ENCODE results near the gene CRNN. TPM values are rescaled to one million over a fixed set of nuclear protein-coding genes. Genes with fewer than 3 reads are reported as not detected.

Gene CRNN
- total RNA-seq, 1 donor from 2014 or later: not detected

- Histone ChIP-seq H3K27me3 (ENCODE audit: control insufficient read depth, insufficient read depth, low read length) (no peaks in the 10 kb centered on the region), H3K36me3 (ENCODE audit: control insufficient read depth, insufficient read depth, low read length) (no peaks in the 10 kb centered on the region), H3K4me3 (ENCODE audit: low read depth, low read length) (no peak overlapping the region)
- no peak for TF ChIP-seq CTCF (IDR thresholded peaks at IDR 0.05; ENCODE audit: insufficient read depth, low read length, poor library complexity, severe bottlenecking)
- no peak for DNase-seq (ENCODE audit: low read depth)
Measured at GRCh38 chr1:152415454-152416227, 1.6 kb upstream of the CRNN start.

- no peak overlapping the region for H3K4me3 ChIP-seq (ENCODE audit: low read depth, low read length)
- DNase-seq (ENCODE audit: low read depth): no peak
- no peak for TF ChIP-seq CTCF (IDR thresholded peaks at IDR 0.05; ENCODE audit: insufficient read depth, low read length, poor library complexity, severe bottlenecking)
Measured at GRCh38 chr1:152412756-152413155, 1.3 kb downstream of the CRNN start.

GRCh38 chr1:152411134-152411533 is 2.9 kb downstream of the CRNN start:
- Histone ChIP-seq H3K4me3 (ENCODE audit: low read depth, low read length) (no peak overlapping the region), H3K36me3 (ENCODE audit: control insufficient read depth, insufficient read depth, low read length) (no peaks in the 10 kb centered on the region), H3K27me3 (ENCODE audit: control insufficient read depth, insufficient read depth, low read length) (no peaks in the 10 kb centered on the region)
- no peak for TF ChIP-seq CTCF (IDR thresholded peaks at IDR 0.05; ENCODE audit: insufficient read depth, low read length, poor library complexity, severe bottlenecking)
- DNase-seq (ENCODE audit: low read depth): no peak

More at GRCh38 chr1:152412756-152413155, 1.3 kb downstream of the CRNN start:
- no peaks in the 10 kb centered on the region for H3K36me3 ChIP-seq (ENCODE audit: control insufficient read depth, insufficient read depth, low read length)
- no peaks in the 10 kb centered on the region for H3K27me3 ChIP-seq (ENCODE audit: control insufficient read depth, insufficient read depth, low read length)

- H3K4me3 ChIP-seq (ENCODE audit: low read depth, low read length): no peak overlapping the region
- no peaks in the 10 kb centered on the region for H3K27me3 ChIP-seq (ENCODE audit: control insufficient read depth, insufficient read depth, low read length)
- TF ChIP-seq CTCF (IDR thresholded peaks at IDR 0.05; ENCODE audit: insufficient read depth, low read length, poor library complexity, severe bottlenecking): no peak
- DNase-seq (ENCODE audit: low read depth): peak; percentile 14
- no peaks in the 10 kb centered on the region for H3K36me3 ChIP-seq (ENCODE audit: control insufficient read depth, insufficient read depth, low read length)
Measured at GRCh38 chr1:152410599-152410998, 3.5 kb downstream of the CRNN start.

GRCh38 chr1:152410028-152410427 is 4.0 kb downstream of the CRNN start:
- no peak for DNase-seq (ENCODE audit: low read depth)
- Histone ChIP-seq H3K4me3 (ENCODE audit: low read depth, low read length) (no peak overlapping the region), H3K36me3 (ENCODE audit: control insufficient read depth, insufficient read depth, low read length) (no peaks in the 10 kb centered on the region), H3K27me3 (ENCODE audit: control insufficient read depth, insufficient read depth, low read length) (no peaks in the 10 kb centered on the region)
- no peak for TF ChIP-seq CTCF (IDR thresholded peaks at IDR 0.05; ENCODE audit: insufficient read depth, low read length, poor library complexity, severe bottlenecking)

GRCh38 chr1:152408664-152409063 is 5.4 kb downstream of the CRNN start:
- no peak overlapping the region for H3K4me3 ChIP-seq (ENCODE audit: low read depth, low read length)
- no peaks in the 10 kb centered on the region for H3K36me3 ChIP-seq (ENCODE audit: control insufficient read depth, insufficient read depth, low read length)
- H3K27me3 ChIP-seq (ENCODE audit: control insufficient read depth, insufficient read depth, low read length): no peaks in the 10 kb centered on the region
- DNase-seq (ENCODE audit: low read depth): no peak
- TF ChIP-seq CTCF (IDR thresholded peaks at IDR 0.05; ENCODE audit: insufficient read depth, low read length, poor library complexity, severe bottlenecking): no peak
